Mesothelial cell of epicardium (in vitro differentiated cells): Measurements from ENCODE around the gene SERGEF. TPM values are rescaled to one million over a fixed set of nuclear protein-coding genes. Genes with fewer than 3 reads are reported as not detected.

Experiments
- DNase-seq, 2 experiments: peaks; one replicate each; pipeline ENCODE4 v3.0.0; 2021; ENCODE audit warnings: low spot score in 2 of 2; ENCODE audit not compliant: unreplicated experiment in 2 of 2
- H3K27ac Mint-ChIP-seq: 2 replicates; pipeline ENCODE4 v1.8.0; 2021; ENCODE audit warnings: mixed read lengths
- H3K27me3 Mint-ChIP-seq: 2 replicates; pipeline ENCODE4 v1.8.0; 2021; ENCODE audit warnings: low read depth, mixed read lengths
- H3K36me3 Mint-ChIP-seq: 2 replicates; pipeline ENCODE4 v1.8.0; 2021; ENCODE audit warnings: mixed read lengths
- H3K4me1 Mint-ChIP-seq: 2 replicates; pipeline ENCODE4 v1.8.0; 2021; ENCODE audit warnings: mixed read lengths
- H3K4me3 Mint-ChIP-seq: 2 replicates; pipeline ENCODE4 v1.8.0; 2021; ENCODE audit warnings: mild to moderate bottlenecking, moderate library complexity, mixed read lengths
- H3K9me3 Mint-ChIP-seq: 2 replicates; pipeline ENCODE4 v1.8.0; 2021; ENCODE audit warnings: mixed read lengths
- CTCF ChIP-seq: fragments of 200-600 bp; sonication (generic); IDR thresholded peaks from one replicate; pipeline ENCODE4 v1.5.0; 2021; ENCODE audit warnings: antibody characterized with exemption; ENCODE audit not compliant: unreplicated experiment
- total RNA-seq: library from RNA; stranded (reverse); gene quantifications from 3 replicates; pipeline ENCODE4 v1.2.1, GENCODE V29; 2021

The SERGEF gene
- total RNA-seq, 1 donor from 2014 or later = 19.8 TPM

GRCh38 chr11:17918049-17918605, 94.7 kb downstream of the SERGEF start:
- DNase-seq = no peak

DNA sequence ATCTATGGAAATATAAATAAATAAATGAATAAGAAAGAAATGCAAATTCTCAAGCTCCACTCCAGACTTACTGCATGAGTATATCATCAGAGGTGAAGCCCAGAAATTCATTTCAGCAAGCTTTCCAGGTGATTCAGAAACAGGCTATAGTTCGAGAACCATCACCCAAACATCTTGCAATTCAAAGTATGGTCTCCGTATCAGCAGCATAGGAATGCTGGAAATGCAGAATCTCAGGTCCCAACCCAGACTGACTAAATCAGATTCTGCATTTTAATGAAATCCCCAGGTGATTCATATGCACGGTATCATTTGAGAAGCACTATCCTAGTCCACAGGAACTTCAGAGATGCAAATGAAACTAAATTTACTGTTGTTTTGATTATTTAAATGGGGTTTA, 95.3 kb downstream of the SERGEF start:
- Mint-ChIP-seq H3K4me1 (no peaks in the 10 kb centered on the region), H3K9me3 (no peaks in the 10 kb centered on the region), H3K36me3 (no peaks in the 10 kb centered on the region), H3K27ac (no peak overlapping the region), H3K27me3 (no peaks in the 10 kb centered on the region), H3K4me3 (no peak overlapping the region)
- TF ChIP-seq CTCF = no peak
- DNase-seq = no peak

More at GRCh38 chr11:17918049-17918605, 94.7 kb downstream of the SERGEF start:
- H3K27ac Mint-ChIP-seq = no peak overlapping the region
- TF ChIP-seq CTCF = no peak
- no peaks in the 10 kb centered on the region for H3K9me3 Mint-ChIP-seq
- no peak overlapping the region for H3K4me3 Mint-ChIP-seq
- H3K4me1 Mint-ChIP-seq = no peaks in the 10 kb centered on the region
- no peaks in the 10 kb centered on the region for H3K27me3 Mint-ChIP-seq
- H3K36me3 Mint-ChIP-seq = no peaks in the 10 kb centered on the region

GRCh38 chr11:17915500-17916143, 97.2 kb downstream of the SERGEF start:
- H3K4me1 Mint-ChIP-seq = no peaks in the 10 kb centered on the region
- H3K9me3 Mint-ChIP-seq = no peaks in the 10 kb centered on the region
- H3K27me3 Mint-ChIP-seq = no peaks in the 10 kb centered on the region
- TF ChIP-seq CTCF = no peak
- H3K4me3 Mint-ChIP-seq = no peak overlapping the region
- no peak for DNase-seq
- H3K36me3 Mint-ChIP-seq = no peaks in the 10 kb centered on the region
- H3K27ac Mint-ChIP-seq = no peak overlapping the region

GRCh38 chr11:17914957-17915356, 97.9 kb downstream of the SERGEF start:
- H3K27me3 Mint-ChIP-seq = no peaks in the 10 kb centered on the region
- H3K27ac Mint-ChIP-seq = no peak overlapping the region
- no peaks in the 10 kb centered on the region for H3K36me3 Mint-ChIP-seq
- no peak overlapping the region for H3K4me3 Mint-ChIP-seq
- H3K9me3 Mint-ChIP-seq = no peaks in the 10 kb centered on the region
- no peaks in the 10 kb centered on the region for H3K4me1 Mint-ChIP-seq
- TF ChIP-seq CTCF = no peak
- no peak for DNase-seq

GRCh38 chr11:17907046-17907445, 105.8 kb downstream of the SERGEF start:
- H3K27me3 Mint-ChIP-seq = no peaks in the 10 kb centered on the region
- no peak overlapping the region for H3K4me3 Mint-ChIP-seq
- H3K9me3 Mint-ChIP-seq = no peaks in the 10 kb centered on the region
- TF ChIP-seq CTCF = no peak
- H3K4me1 Mint-ChIP-seq = peaks cover 6% of the 10 kb centered on the region
- no peak overlapping the region for H3K27ac Mint-ChIP-seq
- H3K36me3 Mint-ChIP-seq = no peaks in the 10 kb centered on the region
- DNase-seq = no peak
